Fibroblast of villous mesenchyme (primary cell): ENCODE measurements around the gene EP400. TPM values are rescaled to one million over a fixed set of nuclear protein-coding genes. Genes with fewer than 3 reads are reported as not detected.

Experiments used
- DNase-seq: peaks from one replicate; pipeline ENCODE4 v3.0.0-alpha.2; 2010; ENCODE audit warnings: low read depth
- H3K4me3 ChIP-seq: 2 replicates; pipeline ENCODE4 v1.5.1; 2011; ENCODE audit warnings: low read depth, mild to moderate bottlenecking, low read length
- total RNA-seq: library from RNA; depleted of rRNA; stranded (reverse); fragments of >200 nt; gene quantifications from 2 replicates; pipeline ENCODE4 v1.2.3, GENCODE V29; 2012
- TF ChIP-seq, protein P1 (sequence below): IDR thresholded peaks from 2 replicates; pipeline ENCODE4 v1.5.1; 2012; ENCODE audit warnings: low read depth, mild to moderate bottlenecking, low read length; ENCODE audit not compliant: insufficient read depth

EP400 gene
- total RNA-seq, 1 donor, result 13.0 TPM

DNA sequence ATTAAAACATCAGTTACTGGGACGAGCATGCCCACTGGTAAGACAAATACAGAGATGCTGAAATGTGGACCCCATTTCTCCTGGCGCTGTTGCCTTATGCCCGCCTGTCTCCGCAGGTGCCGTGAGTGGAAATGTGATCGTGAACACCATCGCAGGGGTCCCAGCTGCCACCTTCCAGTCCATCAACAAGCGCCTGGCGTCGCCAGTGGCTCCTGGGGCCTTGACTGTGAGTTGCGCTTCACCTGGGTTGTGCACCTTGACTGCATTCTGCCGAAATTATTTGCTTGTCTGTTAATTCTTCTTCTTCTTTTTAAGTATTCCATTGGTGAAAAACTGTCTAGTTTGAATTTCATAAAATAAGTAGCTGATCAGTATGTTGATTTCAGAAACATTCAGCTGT lies 105.2 kb downstream of the EP400 start:
- DNase-seq, result no peak
- TF ChIP-seq, protein P1, sequence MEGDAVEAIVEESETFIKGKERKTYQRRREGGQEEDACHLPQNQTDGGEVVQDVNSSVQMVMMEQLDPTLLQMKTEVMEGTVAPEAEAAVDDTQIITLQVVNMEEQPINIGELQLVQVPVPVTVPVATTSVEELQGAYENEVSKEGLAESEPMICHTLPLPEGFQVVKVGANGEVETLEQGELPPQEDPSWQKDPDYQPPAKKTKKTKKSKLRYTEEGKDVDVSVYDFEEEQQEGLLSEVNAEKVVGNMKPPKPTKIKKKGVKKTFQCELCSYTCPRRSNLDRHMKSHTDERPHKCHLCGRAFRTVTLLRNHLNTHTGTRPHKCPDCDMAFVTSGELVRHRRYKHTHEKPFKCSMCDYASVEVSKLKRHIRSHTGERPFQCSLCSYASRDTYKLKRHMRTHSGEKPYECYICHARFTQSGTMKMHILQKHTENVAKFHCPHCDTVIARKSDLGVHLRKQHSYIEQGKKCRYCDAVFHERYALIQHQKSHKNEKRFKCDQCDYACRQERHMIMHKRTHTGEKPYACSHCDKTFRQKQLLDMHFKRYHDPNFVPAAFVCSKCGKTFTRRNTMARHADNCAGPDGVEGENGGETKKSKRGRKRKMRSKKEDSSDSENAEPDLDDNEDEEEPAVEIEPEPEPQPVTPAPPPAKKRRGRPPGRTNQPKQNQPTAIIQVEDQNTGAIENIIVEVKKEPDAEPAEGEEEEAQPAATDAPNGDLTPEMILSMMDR, result no peak
- no peak overlapping the region for H3K4me3 ChIP-seq

DNA sequence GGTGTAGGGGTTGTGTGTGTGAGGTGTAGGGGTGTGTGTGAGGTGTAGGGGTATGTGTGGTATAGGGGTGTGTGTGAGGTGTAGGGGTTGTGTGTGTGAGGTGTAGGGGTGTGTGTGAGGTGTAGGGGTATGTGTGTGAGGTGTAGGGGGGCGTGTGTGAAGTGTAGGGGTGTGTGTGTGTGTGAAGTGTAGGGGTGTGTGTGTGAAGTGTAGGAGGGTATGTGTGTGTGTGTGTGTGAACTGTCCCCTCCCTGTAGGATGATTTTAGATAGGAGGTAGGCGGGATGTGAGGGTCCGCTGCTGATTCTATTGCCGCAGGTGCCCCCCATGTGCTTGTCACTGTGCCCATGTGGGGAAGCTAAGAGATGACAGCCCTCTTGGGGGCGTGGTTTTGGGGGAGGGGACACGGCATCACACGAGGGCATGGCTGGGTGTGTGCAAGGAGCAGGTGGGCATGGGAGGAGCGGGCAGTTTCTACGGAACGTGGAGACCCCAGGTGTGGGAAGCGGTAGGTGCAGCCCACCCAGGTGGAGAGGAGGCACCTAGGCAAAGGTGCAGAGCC lies 105.9 kb downstream of the EP400 start:
- no peak overlapping the region for H3K4me3 ChIP-seq
- TF ChIP-seq, protein P1, result no peak
- no peak for DNase-seq

DNA sequence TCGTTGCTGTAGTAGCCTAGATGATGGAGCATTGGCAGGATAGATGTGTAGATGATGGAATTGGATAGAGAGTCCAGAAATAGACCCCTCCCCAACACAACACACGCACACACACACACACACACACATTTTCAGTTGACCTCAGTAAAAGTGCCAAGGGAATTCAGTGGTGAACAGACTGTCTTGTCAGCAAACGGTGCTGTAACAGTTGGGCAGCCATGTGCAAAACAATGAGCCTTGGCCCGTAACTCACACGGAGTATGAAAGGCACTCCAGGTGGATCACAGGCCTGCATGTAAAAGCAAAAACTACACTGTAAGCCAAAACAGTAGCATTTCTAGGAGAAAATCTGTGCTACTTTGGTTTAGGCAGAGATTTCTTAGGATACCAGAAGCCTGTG lies 106.6 kb downstream of the EP400 start:
- no peak for DNase-seq
- no peak overlapping the region for H3K4me3 ChIP-seq

DNA sequence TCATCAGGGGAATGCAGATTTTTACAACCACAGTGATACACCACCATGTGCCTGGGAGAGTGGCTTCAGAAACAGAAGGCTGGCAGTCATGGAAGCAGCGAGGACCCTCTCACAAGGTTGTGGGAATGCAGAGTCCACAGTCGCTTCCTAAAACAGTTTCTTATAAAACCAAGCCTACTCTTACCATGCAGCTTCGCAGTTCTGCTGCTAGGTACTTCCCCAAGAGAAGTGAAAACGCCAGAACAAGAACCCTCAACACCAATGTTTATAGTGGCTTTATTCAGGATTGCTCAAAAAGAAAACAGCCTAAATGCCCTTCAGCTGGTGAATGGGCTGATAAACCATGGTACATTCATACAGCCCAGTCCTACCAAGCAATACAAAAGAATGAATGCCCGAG lies 107.2 kb downstream of the EP400 start:
- TF ChIP-seq, protein P1, result no peak
- H3K4me3 ChIP-seq, result no peak overlapping the region
- DNase-seq, result no peak

More for the DNA sequence above, 106.6 kb downstream of the EP400 start:
- TF ChIP-seq, protein P1, result no peak

DNA sequence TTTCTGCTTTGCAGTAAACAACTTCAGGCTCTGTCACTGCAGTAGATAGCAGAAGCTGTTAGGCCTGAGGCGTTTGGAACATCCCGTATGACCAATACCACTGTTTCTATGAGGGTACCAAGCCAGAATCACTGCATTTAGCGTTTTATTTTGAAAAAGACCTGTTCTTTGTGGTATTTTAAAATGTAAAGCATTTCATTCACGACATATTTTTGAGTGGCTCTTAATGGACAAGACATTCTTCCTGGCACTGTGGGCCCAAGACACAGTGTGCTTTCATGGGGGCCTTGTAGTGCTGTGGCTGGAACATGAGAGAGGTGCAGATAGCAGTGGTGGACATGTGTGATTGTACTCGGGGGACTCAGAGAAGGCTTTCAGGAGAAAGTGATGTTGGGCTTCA lies 107.9 kb downstream of the EP400 start:
- no peak overlapping the region for H3K4me3 ChIP-seq
- TF ChIP-seq, protein P1, result no peak

DNA sequence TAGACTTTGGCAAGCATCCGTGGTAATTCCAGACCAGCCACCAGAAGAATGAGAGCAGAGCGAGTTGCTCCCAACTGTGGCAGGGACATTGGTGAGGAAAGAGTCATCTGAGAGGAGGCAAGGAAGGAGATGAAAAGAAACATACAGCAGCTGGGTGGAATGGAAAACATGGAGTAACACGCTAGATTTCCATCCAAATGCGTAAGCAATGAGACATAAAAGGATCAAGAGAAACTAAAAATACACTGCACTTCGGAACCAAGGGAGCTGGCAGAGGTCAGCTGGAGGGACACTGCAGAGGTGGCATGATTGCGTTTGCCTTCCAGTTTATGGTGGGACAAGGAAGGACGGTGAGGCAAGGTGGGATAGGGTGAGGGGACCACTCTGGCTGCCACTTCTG lies 111.5 kb downstream of the EP400 start:
- TF ChIP-seq, protein P1, result no peak
- no peak overlapping the region for H3K4me3 ChIP-seq
- no peak for DNase-seq

More for the DNA sequence above, 107.9 kb downstream of the EP400 start:
- DNase-seq, result no peak
